ENCODE measurements around the gene MIS18A.

MIS18A gene

DNA sequence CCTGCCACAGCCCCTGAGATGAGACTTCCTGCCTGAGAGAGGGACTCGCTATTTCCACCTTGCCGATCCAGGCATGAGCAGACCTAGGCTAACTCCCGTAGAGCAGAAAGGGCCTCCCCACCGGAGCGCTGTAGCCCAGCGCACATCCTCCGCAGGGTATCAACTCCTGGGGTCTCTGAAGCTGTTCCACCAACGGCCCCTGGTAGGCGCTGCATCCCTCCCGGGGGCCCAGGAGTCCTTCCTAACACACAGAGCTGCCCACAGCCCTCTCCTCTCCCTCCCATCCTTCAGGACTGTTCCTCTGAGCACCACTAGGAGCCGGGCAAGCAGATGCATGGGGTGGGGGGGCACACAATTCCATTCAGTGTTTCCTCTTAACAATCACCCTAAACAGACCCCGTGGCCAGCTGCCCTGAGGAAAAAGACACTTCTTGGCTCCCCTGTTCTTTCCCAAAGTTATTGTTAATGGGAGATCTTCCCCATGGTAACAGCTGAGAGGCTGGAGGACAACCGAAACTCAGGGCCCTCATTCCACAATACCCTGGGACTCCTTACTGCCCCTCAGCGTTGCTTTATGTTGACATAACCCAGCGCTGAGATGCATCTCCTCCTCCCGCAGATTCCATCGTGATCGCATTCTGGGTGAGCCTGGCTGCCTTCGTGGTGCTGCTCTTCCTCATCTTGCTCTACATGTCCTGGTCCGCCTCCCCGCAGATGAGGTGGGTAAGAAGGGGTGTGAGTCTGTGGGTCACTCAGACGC lies 27.4 kb upstream of the MIS18A start:
- Histone ChIP-seq H3K4me2 (ENCODE audit: insufficient read depth, low read length, poor library complexity, severe bottlenecking) (peak overlapping the region; percentile 21), H3K9ac (ENCODE audit: low read depth, low read length, poor library complexity) (no peak overlapping the region), H3K4ac (ENCODE audit: low read length) (no peak overlapping the region), H3K18ac (ENCODE audit: low read length) (no peak overlapping the region), H2BK12ac (ENCODE audit: low read length) (no peak overlapping the region), H2BK5ac (ENCODE audit: low read length) (no peak overlapping the region), H3K79me1 (ENCODE audit: low read depth, low read length) (no peaks in the 10 kb centered on the region), H3K27ac (replicated peaks; ENCODE audit: low read length) (no peak overlapping the region), H4K8ac (ENCODE audit: low read depth, low read length) (no peak overlapping the region), H3K27me3 (ENCODE audit: control insufficient read depth in 3 of 3, insufficient read depth in 3 of 3, low read depth in 1 of 3, low read length in 3 of 3) (no peaks in the 10 kb centered on the region), H2BK120ac (ENCODE audit: low read depth, low read length) (no peak overlapping the region), H2AK5ac (ENCODE audit: low read depth, low read length) (no peak overlapping the region), H4K91ac (ENCODE audit: low read depth, low read length, poor library complexity) (no peak overlapping the region), H3K36me3 (replicated peaks in 1 of 2; ENCODE audit: control insufficient read depth in 2 of 2, insufficient read depth in 2 of 2, low read length in 2 of 2) (peaks cover 0 to 22% of the 10 kb centered on the region in 2 donors), H3K4me3 (ENCODE audit: low read length in 2 of 2) (no peak overlapping the region), H3K14ac (ENCODE audit: low read length) (no peak overlapping the region), H3K4me1 (ENCODE audit: control insufficient read depth in 2 of 2, insufficient read depth in 1 of 2, low read depth in 1 of 2, low read length in 2 of 2) (peaks cover 0 to 3% of the 10 kb centered on the region in 2 donors), H3K9me3 (replicated peaks in 1 of 2; ENCODE audit: control insufficient read depth in 2 of 2, insufficient read depth in 1 of 2, low read depth in 1 of 2, low read length in 2 of 2) (no peaks in the 10 kb centered on the region), H3K23ac (ENCODE audit: low read depth, low read length, poor library complexity) (no peak overlapping the region), H2AFZ (ENCODE audit: low read length) (no peak overlapping the region), H2BK15ac (ENCODE audit: low read length) (no peak overlapping the region)
- DNase-seq (ENCODE audit: low spot score), result peak; percentile 55
- no CpG with 5 or more reads among the region's 22 CpGs for WGBS, 2 donors (ENCODE audit: extremely low coverage in 2 of 2, insufficient read length in 2 of 2, insufficient replicate concordance in 1 of 2)

GRCh38 chr21:32304998-32305397 lies 26.1 kb upstream of the MIS18A start:
- Histone ChIP-seq H3K4me2 (ENCODE audit: insufficient read depth, low read length, poor library complexity, severe bottlenecking) (no peak overlapping the region), H2AK5ac (ENCODE audit: low read depth, low read length) (no peak overlapping the region), H3K18ac (ENCODE audit: low read length) (no peak overlapping the region), H3K23ac (ENCODE audit: low read depth, low read length, poor library complexity) (no peak overlapping the region), H3K9ac (ENCODE audit: low read depth, low read length, poor library complexity) (no peak overlapping the region), H2AFZ (ENCODE audit: low read length) (no peak overlapping the region), H3K27me3 (ENCODE audit: control insufficient read depth in 3 of 3, insufficient read depth in 3 of 3, low read depth in 1 of 3, low read length in 3 of 3) (no peaks in the 10 kb centered on the region), H3K4ac (ENCODE audit: low read length) (no peak overlapping the region), H4K8ac (ENCODE audit: low read depth, low read length) (no peak overlapping the region), H2BK12ac (ENCODE audit: low read length) (no peak overlapping the region), H3K36me3 (replicated peaks in 1 of 2; ENCODE audit: control insufficient read depth in 2 of 2, insufficient read depth in 2 of 2, low read length in 2 of 2) (peaks cover 7 to 30% of the 10 kb centered on the region in 2 donors), H3K79me1 (ENCODE audit: low read depth, low read length) (peaks cover 2% of the 10 kb centered on the region), H3K27ac (replicated peaks; ENCODE audit: low read length) (no peak overlapping the region), H2BK15ac (ENCODE audit: low read length) (no peak overlapping the region), H3K14ac (ENCODE audit: low read length) (no peak overlapping the region), H4K91ac (ENCODE audit: low read depth, low read length, poor library complexity) (no peak overlapping the region), H3K4me1 (ENCODE audit: control insufficient read depth in 2 of 2, insufficient read depth in 1 of 2, low read depth in 1 of 2, low read length in 2 of 2) (peaks cover 0 to 3% of the 10 kb centered on the region in 2 donors), H3K4me3 (ENCODE audit: low read length in 2 of 2) (no peak overlapping the region), H3K9me3 (replicated peaks in 1 of 2; ENCODE audit: control insufficient read depth in 2 of 2, insufficient read depth in 1 of 2, low read depth in 1 of 2, low read length in 2 of 2) (peaks cover 0 to 4% of the 10 kb centered on the region in 2 donors), H2BK120ac (ENCODE audit: low read depth, low read length) (no peak overlapping the region), H2BK5ac (ENCODE audit: low read length) (no peak overlapping the region)
- DNase-seq (ENCODE audit: low spot score), result no peak
- no CpG with 5 or more reads among the region's 7 CpGs for WGBS, 2 donors (ENCODE audit: extremely low coverage in 2 of 2, insufficient read length in 2 of 2, insufficient replicate concordance in 1 of 2)

DNA sequence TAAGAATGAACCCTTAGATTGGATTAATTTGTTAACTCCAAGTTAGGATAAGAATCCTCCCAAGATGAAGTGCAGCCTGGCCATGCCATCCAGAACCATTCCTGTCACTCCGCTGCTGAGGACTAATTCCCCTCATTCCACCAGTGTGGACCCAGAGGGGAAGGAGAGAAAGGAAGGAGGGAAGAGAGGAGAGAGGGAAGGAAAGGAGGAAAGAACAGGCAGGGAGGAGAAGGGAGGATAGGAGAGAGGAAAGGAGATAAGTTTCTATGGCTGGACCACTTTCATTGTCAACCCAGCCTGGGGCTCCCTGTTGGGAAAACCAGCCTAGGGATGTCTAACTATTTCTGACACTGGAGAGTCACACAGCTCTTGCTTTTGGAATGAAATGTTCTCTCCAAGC lies 24.5 kb upstream of the MIS18A start:
- no peak for DNase-seq (ENCODE audit: low spot score)
- no peak overlapping the region for H2AFZ ChIP-seq (ENCODE audit: low read length)
- H2BK12ac ChIP-seq (ENCODE audit: low read length), result no peak overlapping the region
- H3K4me1 ChIP-seq (ENCODE audit: control insufficient read depth in 2 of 2, insufficient read depth in 1 of 2, low read depth in 1 of 2, low read length in 2 of 2), result peaks cover 0 to 3% of the 10 kb centered on the region in 2 donors
- peaks cover 0 to 4% of the 10 kb centered on the region in 2 donors for H3K9me3 ChIP-seq (replicated peaks in 1 of 2; ENCODE audit: control insufficient read depth in 2 of 2, insufficient read depth in 1 of 2, low read depth in 1 of 2, low read length in 2 of 2)
- H3K4me2 ChIP-seq (ENCODE audit: insufficient read depth, low read length, poor library complexity, severe bottlenecking), result no peak overlapping the region
- no peaks in the 10 kb centered on the region for H3K27me3 ChIP-seq (ENCODE audit: control insufficient read depth in 3 of 3, insufficient read depth in 3 of 3, low read depth in 1 of 3, low read length in 3 of 3)
- H2BK120ac ChIP-seq (ENCODE audit: low read depth, low read length), result no peak overlapping the region
- H3K23ac ChIP-seq (ENCODE audit: low read depth, low read length, poor library complexity), result no peak overlapping the region
- H4K91ac ChIP-seq (ENCODE audit: low read depth, low read length, poor library complexity), result no peak overlapping the region
- H3K27ac ChIP-seq (replicated peaks; ENCODE audit: low read length), result no peak overlapping the region
- peaks cover 2% of the 10 kb centered on the region for H3K79me1 ChIP-seq (ENCODE audit: low read depth, low read length)
- no peak overlapping the region for H3K4me3 ChIP-seq (ENCODE audit: low read length in 2 of 2)
- no peak overlapping the region for H4K8ac ChIP-seq (ENCODE audit: low read depth, low read length)
- no CpG with 5 or more reads among the region's 1 CpG for WGBS, 2 donors (ENCODE audit: extremely low coverage in 2 of 2, insufficient read length in 2 of 2, insufficient replicate concordance in 1 of 2)
- no peak overlapping the region for H3K18ac ChIP-seq (ENCODE audit: low read length)
- no peak overlapping the region for H2AK5ac ChIP-seq (ENCODE audit: low read depth, low read length)
- no peak overlapping the region for H3K9ac ChIP-seq (ENCODE audit: low read depth, low read length, poor library complexity)
- no peak overlapping the region for H3K14ac ChIP-seq (ENCODE audit: low read length)
- no peak overlapping the region for H3K4ac ChIP-seq (ENCODE audit: low read length)
- H2BK5ac ChIP-seq (ENCODE audit: low read length), result no peak overlapping the region
- H3K36me3 ChIP-seq (replicated peaks in 1 of 2; ENCODE audit: control insufficient read depth in 2 of 2, insufficient read depth in 2 of 2, low read length in 2 of 2), result peaks cover 7 to 24% of the 10 kb centered on the region in 2 donors
- H2BK15ac ChIP-seq (ENCODE audit: low read length), result no peak overlapping the region

DNA sequence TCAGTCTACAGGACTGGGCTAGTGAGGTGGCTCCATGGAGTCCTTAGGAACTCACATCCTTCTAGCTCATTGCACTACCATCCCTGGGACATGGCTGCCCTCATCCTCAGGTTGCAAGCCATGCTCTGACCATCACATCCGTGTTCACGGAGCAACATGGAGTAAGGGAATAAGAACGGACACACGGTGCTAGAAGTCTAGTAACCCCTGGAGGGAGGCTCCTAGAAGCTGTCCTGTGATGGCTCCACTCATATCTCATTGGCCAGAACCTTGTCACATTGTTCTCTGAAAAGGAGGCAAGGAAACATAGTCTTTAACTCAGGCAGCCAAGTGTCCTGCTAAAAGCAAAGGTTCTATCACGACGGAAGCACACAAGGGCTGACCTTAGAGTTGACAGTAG lies 23.7 kb upstream of the MIS18A start:
- Histone ChIP-seq H2BK120ac (ENCODE audit: low read depth, low read length) (no peak overlapping the region), H4K91ac (ENCODE audit: low read depth, low read length, poor library complexity) (no peak overlapping the region), H2BK12ac (ENCODE audit: low read length) (no peak overlapping the region), H3K27me3 (ENCODE audit: control insufficient read depth in 3 of 3, insufficient read depth in 3 of 3, low read depth in 1 of 3, low read length in 3 of 3) (no peaks in the 10 kb centered on the region), H4K8ac (ENCODE audit: low read depth, low read length) (no peak overlapping the region), H2BK15ac (ENCODE audit: low read length) (no peak overlapping the region), H3K9ac (ENCODE audit: low read depth, low read length, poor library complexity) (no peak overlapping the region), H3K79me1 (ENCODE audit: low read depth, low read length) (peaks cover 2% of the 10 kb centered on the region), H3K4ac (ENCODE audit: low read length) (no peak overlapping the region), H3K36me3 (replicated peaks in 1 of 2; ENCODE audit: control insufficient read depth in 2 of 2, insufficient read depth in 2 of 2, low read length in 2 of 2) (peaks cover 7 to 24% of the 10 kb centered on the region in 2 donors), H2AK5ac (ENCODE audit: low read depth, low read length) (no peak overlapping the region), H3K18ac (ENCODE audit: low read length) (no peak overlapping the region), H3K4me1 (ENCODE audit: control insufficient read depth in 2 of 2, insufficient read depth in 1 of 2, low read depth in 1 of 2, low read length in 2 of 2) (peaks cover 0 to 3% of the 10 kb centered on the region in 2 donors), H2AFZ (ENCODE audit: low read length) (no peak overlapping the region), H3K4me2 (ENCODE audit: insufficient read depth, low read length, poor library complexity, severe bottlenecking) (no peak overlapping the region), H3K27ac (replicated peaks; ENCODE audit: low read length) (no peak overlapping the region), H3K4me3 (ENCODE audit: low read length in 2 of 2) (no peak overlapping the region), H2BK5ac (ENCODE audit: low read length) (no peak overlapping the region), H3K14ac (ENCODE audit: low read length) (no peak overlapping the region), H3K23ac (ENCODE audit: low read depth, low read length, poor library complexity) (no peak overlapping the region), H3K9me3 (replicated peaks in 1 of 2; ENCODE audit: control insufficient read depth in 2 of 2, insufficient read depth in 1 of 2, low read depth in 1 of 2, low read length in 2 of 2) (peaks cover 0 to 4% of the 10 kb centered on the region in 2 donors)
- WGBS, 2 donors (ENCODE audit: extremely low coverage in 2 of 2, insufficient read length in 2 of 2, insufficient replicate concordance in 1 of 2), result no CpG with 5 or more reads among the region's 6 CpGs
- DNase-seq (ENCODE audit: low spot score), result no peak

Measured in neuronal stem cell (in vitro differentiated cells).